ENCODE results near the gene SELPLG. TPM values are rescaled to one million over a fixed set of nuclear protein-coding genes. Genes with fewer than 3 reads are reported as not detected.

The SELPLG gene
- total RNA-seq, 1 donor from 2014 or later, result 5.8 TPM

GRCh38 chr12:108644811-108645120 is 11.1 kb upstream of the SELPLG start:
- peaks cover 75% of the 10 kb centered on the region for H3K4me1 Mint-ChIP-seq (ENCODE audit: low read depth, unreplicated experiment)
- Histone ChIP-seq H3K4me1 (ENCODE audit: insufficient read depth, low read length) (peaks cover 49% of the 10 kb centered on the region), H3K27me3 (ENCODE audit: insufficient read depth, low read length) (no peaks in the 10 kb centered on the region), H2AFZ (ENCODE audit: low read depth, low read length) (no peak overlapping the region), H3K4me3 (ENCODE audit: insufficient read depth, low read depth, low read length) (no peak overlapping the region), H3K79me2 (ENCODE audit: insufficient read depth, low read length) (peaks cover 33% of the 10 kb centered on the region), H3K4me2 (ENCODE audit: low read length) (peak overlapping the region; percentile 44), H3K9me3 (ENCODE audit: insufficient read depth, low read depth, low read length) (no peaks in the 10 kb centered on the region), H3K36me3 (ENCODE audit: insufficient read depth, low read length) (peaks cover 52% of the 10 kb centered on the region), H3K9ac (ENCODE audit: low read length) (no peak overlapping the region), H3K27ac (ENCODE audit: low read depth, low read length) (no peak overlapping the region), H4K20me1 (ENCODE audit: insufficient read depth, low read length) (peaks cover 40% of the 10 kb centered on the region)
- no peaks in the 10 kb centered on the region for H3K9me3 Mint-ChIP-seq (ENCODE audit: unreplicated experiment)
- H3K36me3 Mint-ChIP-seq (ENCODE audit: low read depth, unreplicated experiment), result peaks cover 39% of the 10 kb centered on the region
- DNase-seq (ENCODE audit: low read depth) (no peak), FAIRE-seq (no peak)
- H3K4me3 Mint-ChIP-seq (ENCODE audit: unreplicated experiment), result no peak overlapping the region
- TF ChIP-seq CTCF (IDR thresholded peaks at IDR 0.05; ENCODE audit: insufficient read depth, low read depth, low read length) (no peak), EZH2 (IDR thresholded peaks at IDR 0.05; ENCODE audit: insufficient read depth, low read length) (no peak)
- H3K27ac Mint-ChIP-seq (ENCODE audit: unreplicated experiment), result no peak overlapping the region
- H3K27me3 Mint-ChIP-seq (ENCODE audit: low read depth, unreplicated experiment), result no peaks in the 10 kb centered on the region

- peaks cover 39% of the 10 kb centered on the region for H3K36me3 Mint-ChIP-seq (ENCODE audit: low read depth, unreplicated experiment)
- H3K79me2 ChIP-seq (ENCODE audit: insufficient read depth, low read length), result peaks cover 33% of the 10 kb centered on the region
- DNase-seq (ENCODE audit: low read depth) (peak; percentile 57), FAIRE-seq (no peak)
- no peak overlapping the region for H3K4me3 ChIP-seq (ENCODE audit: insufficient read depth, low read depth, low read length)
- H3K27ac Mint-ChIP-seq (ENCODE audit: unreplicated experiment), result no peak overlapping the region
- H3K36me3 ChIP-seq (ENCODE audit: insufficient read depth, low read length), result peaks cover 52% of the 10 kb centered on the region
- H3K9me3 ChIP-seq (ENCODE audit: insufficient read depth, low read depth, low read length), result no peaks in the 10 kb centered on the region
- no peak overlapping the region for H3K4me3 Mint-ChIP-seq (ENCODE audit: unreplicated experiment)
- peaks cover 43% of the 10 kb centered on the region for H3K4me1 ChIP-seq (ENCODE audit: insufficient read depth, low read length)
- H2AFZ ChIP-seq (ENCODE audit: low read depth, low read length), result no peak overlapping the region
- H3K4me1 Mint-ChIP-seq (ENCODE audit: low read depth, unreplicated experiment), result peaks cover 73% of the 10 kb centered on the region
- no peak for TF ChIP-seq CTCF (IDR thresholded peaks at IDR 0.05; ENCODE audit: insufficient read depth, low read depth, low read length)
- no peak for TF ChIP-seq EZH2 (IDR thresholded peaks at IDR 0.05; ENCODE audit: insufficient read depth, low read length)
- no peaks in the 10 kb centered on the region for H3K27me3 Mint-ChIP-seq (ENCODE audit: low read depth, unreplicated experiment)
- H3K9me3 Mint-ChIP-seq (ENCODE audit: unreplicated experiment), result no peaks in the 10 kb centered on the region
- peak overlapping the region; percentile 7 for H3K27ac ChIP-seq (ENCODE audit: low read depth, low read length)
- H3K4me2 ChIP-seq (ENCODE audit: low read length), result peak overlapping the region; percentile 44
- H4K20me1 ChIP-seq (ENCODE audit: insufficient read depth, low read length), result peaks cover 40% of the 10 kb centered on the region
- no peaks in the 10 kb centered on the region for H3K27me3 ChIP-seq (ENCODE audit: insufficient read depth, low read length)
- H3K9ac ChIP-seq (ENCODE audit: low read length), result no peak overlapping the region
Measured at GRCh38 chr12:108643941-108644810, 10.5 kb upstream of the SELPLG start.

Data from astrocyte (in vitro differentiated cells and primary cell).